WTC11 (cell line): ENCODE measurements around the gene B3GNT7. TPM values are rescaled to one million over a fixed set of nuclear protein-coding genes. Genes with fewer than 3 reads are reported as not detected.

Experiments
- FOXK1 ChIP-seq: sonication (generic); formaldehyde crosslinking; IDR thresholded peaks from 2 replicates; pipeline ENCODE4 v1.8.0; 2022; ENCODE audit warnings: mild to moderate bottlenecking, moderate library complexity, missing genetic modification reagents
- GTF2I ChIP-seq: fragments of 250-450 bp; sonication (Bioruptor Pico); conservative IDR thresholded peaks from 2 replicates; pipeline ENCODE4 v1.4.0; 2021; ENCODE audit warnings: mild to moderate bottlenecking
- JUN ChIP-seq: sonication (generic); formaldehyde crosslinking; IDR thresholded peaks from 2 replicates; pipeline ENCODE4 v1.8.0; 2023; ENCODE audit warnings: mild to moderate bottlenecking, missing genetic modification reagents
- NFE2L1 ChIP-seq: sonication (generic); formaldehyde crosslinking; IDR thresholded peaks from 2 replicates; pipeline ENCODE4 v1.8.1; 2023; ENCODE audit warnings: missing genetic modification reagents
- RORB ChIP-seq: fragments of 250-450 bp; sonication (Bioruptor Pico); IDR thresholded peaks from 2 replicates; pipeline ENCODE4 v1.9.0; 2021; ENCODE audit warnings: mild to moderate bottlenecking
- SMAD3 ChIP-seq: sonication (generic); formaldehyde crosslinking; IDR thresholded peaks from 2 replicates; pipeline ENCODE4 v1.8.0; 2022; ENCODE audit warnings: missing genetic modification reagents, mild to moderate bottlenecking, borderline replicate concordance
- TEAD4 ChIP-seq: sonication (generic); formaldehyde crosslinking; IDR thresholded peaks from 2 replicates; pipeline ENCODE4 v1.8.0; 2022; ENCODE audit warnings: mild to moderate bottlenecking, missing genetic modification reagents
- ZNF232 ChIP-seq: sonication (generic); formaldehyde crosslinking; IDR thresholded peaks from 2 replicates; pipeline ENCODE4 v1.8.0; 2022; ENCODE audit warnings: mild to moderate bottlenecking, missing genetic modification reagents
- ZNF396 ChIP-seq: fragments of 250-450 bp; sonication (Bioruptor Pico); IDR thresholded peaks from 2 replicates; pipeline ENCODE4 v1.8.0; 2021; ENCODE audit warnings: mild to moderate bottlenecking, moderate library complexity, borderline replicate concordance
- ZNF416 ChIP-seq: fragments of 250-450 bp; sonication (Bioruptor Pico); IDR thresholded peaks from 2 replicates; pipeline ENCODE4 v1.9.0; 2021; ENCODE audit warnings: mild to moderate bottlenecking, inconsistent platforms
- total RNA-seq: library from RNA; stranded (reverse); gene quantifications from 3 replicates; pipeline ENCODE4 v1.2.3, GENCODE V29; 2021
- TF ChIP-seq, protein P1 (sequence below): sonication (generic); formaldehyde crosslinking; IDR thresholded peaks from 2 replicates; pipeline ENCODE4 v1.8.1; 2022; ENCODE audit warnings: mild to moderate bottlenecking, missing genetic modification reagents, moderate library complexity, borderline replicate concordance
- TF ChIP-seq, protein P2 (sequence below): fragments of 250-450 bp; sonication (Bioruptor Pico); IDR thresholded peaks from 2 replicates; pipeline ENCODE4 v1.9.0; 2021; ENCODE audit warnings: mild to moderate bottlenecking, borderline replicate concordance
- TF ChIP-seq, protein P3 (sequence below): sonication (generic); formaldehyde crosslinking; IDR thresholded peaks from 2 replicates; pipeline ENCODE4 v1.8.0; 2023; ENCODE audit warnings: mild to moderate bottlenecking, missing genetic modification reagents
- TF ChIP-seq, protein P4 (sequence below): sonication (generic); formaldehyde crosslinking; IDR thresholded peaks from 2 replicates; pipeline ENCODE4 v1.8.1; 2023; ENCODE audit warnings: mild to moderate bottlenecking, missing genetic modification reagents, moderate library complexity
- TF ChIP-seq, protein P5 (sequence below): sonication (generic); formaldehyde crosslinking; IDR thresholded peaks from 2 replicates; pipeline ENCODE4 v1.8.1; 2023; ENCODE audit warnings: mild to moderate bottlenecking, moderate library complexity, missing genetic modification reagents
- TF ChIP-seq, protein P6 (sequence below): sonication (generic); formaldehyde crosslinking; IDR thresholded peaks from 2 replicates; pipeline ENCODE4 v1.8.1; 2023; ENCODE audit warnings: mild to moderate bottlenecking, missing genetic modification reagents
- TF ChIP-seq, protein P7 (sequence below): sonication (generic); formaldehyde crosslinking; conservative IDR thresholded peaks from 2 replicates; pipeline ENCODE4 v1.8.1; 2022; ENCODE audit warnings: mild to moderate bottlenecking, missing genetic modification reagents
- TF ChIP-seq, protein P8 (sequence below): sonication (generic); formaldehyde crosslinking; IDR thresholded peaks from 2 replicates; pipeline ENCODE4 v1.8.1; 2023; ENCODE audit warnings: mild to moderate bottlenecking, missing genetic modification reagents

The B3GNT7 gene
- total RNA-seq, 1 experiment from 2014 or later = 151 TPM

DNA sequence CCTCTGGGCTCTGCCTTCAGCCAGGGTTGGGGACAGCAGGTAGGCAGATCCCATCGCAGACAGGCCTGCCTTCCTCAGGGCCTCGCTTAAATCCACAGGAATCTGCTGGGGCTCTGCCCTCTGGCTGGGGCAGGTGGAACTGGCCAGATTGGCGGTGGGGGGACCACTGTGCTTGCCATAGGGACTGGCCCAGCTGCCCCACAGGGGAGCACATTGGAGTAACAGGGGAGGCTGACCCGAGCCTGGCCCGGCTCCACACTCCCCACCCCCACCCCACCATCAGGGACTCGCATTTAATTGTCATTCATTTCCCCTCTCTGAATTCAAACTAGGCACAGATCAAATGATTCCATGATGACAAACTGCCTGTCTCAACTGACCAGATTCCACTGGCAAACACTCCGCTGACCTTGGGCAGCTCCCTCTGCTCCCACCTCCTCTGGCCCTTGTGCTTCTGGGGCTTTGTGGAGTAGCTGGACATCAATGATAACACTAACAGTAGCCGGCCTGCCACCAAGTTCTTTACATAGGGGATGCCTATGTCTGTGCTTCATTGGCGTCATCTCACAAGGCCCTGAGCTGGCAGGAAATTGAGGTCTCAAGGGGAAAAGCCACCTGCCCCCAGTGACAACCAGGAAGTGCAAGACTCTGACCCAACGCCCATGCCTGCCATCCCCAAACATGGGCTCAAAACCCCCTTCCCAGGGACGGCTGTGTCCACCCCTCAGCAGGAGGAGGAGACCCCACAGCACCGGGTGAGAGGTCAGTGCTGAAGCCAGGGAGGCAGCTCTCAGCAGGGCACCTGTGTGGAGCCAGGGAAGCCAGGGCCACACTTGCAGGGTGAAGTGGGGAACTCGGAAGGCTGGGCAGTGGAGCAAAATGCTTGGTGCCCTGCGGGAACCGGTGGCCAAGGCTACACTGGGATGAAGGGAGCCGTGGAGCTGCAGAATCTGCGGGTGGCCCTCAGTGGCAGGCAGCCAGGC lies 2.1 kb upstream of the B3GNT7 start (continued):
- TF ChIP-seq, protein P1, sequence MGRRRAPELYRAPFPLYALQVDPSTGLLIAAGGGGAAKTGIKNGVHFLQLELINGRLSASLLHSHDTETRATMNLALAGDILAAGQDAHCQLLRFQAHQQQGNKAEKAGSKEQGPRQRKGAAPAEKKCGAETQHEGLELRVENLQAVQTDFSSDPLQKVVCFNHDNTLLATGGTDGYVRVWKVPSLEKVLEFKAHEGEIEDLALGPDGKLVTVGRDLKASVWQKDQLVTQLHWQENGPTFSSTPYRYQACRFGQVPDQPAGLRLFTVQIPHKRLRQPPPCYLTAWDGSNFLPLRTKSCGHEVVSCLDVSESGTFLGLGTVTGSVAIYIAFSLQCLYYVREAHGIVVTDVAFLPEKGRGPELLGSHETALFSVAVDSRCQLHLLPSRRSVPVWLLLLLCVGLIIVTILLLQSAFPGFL (CRISPR knock-in tag) = no peak
- TF ChIP-seq GTF2I (CRISPR knock-in tag) = no peak
- TF ChIP-seq ZNF416 (CRISPR knock-in tag) = no peak
- TF ChIP-seq, protein P2, sequence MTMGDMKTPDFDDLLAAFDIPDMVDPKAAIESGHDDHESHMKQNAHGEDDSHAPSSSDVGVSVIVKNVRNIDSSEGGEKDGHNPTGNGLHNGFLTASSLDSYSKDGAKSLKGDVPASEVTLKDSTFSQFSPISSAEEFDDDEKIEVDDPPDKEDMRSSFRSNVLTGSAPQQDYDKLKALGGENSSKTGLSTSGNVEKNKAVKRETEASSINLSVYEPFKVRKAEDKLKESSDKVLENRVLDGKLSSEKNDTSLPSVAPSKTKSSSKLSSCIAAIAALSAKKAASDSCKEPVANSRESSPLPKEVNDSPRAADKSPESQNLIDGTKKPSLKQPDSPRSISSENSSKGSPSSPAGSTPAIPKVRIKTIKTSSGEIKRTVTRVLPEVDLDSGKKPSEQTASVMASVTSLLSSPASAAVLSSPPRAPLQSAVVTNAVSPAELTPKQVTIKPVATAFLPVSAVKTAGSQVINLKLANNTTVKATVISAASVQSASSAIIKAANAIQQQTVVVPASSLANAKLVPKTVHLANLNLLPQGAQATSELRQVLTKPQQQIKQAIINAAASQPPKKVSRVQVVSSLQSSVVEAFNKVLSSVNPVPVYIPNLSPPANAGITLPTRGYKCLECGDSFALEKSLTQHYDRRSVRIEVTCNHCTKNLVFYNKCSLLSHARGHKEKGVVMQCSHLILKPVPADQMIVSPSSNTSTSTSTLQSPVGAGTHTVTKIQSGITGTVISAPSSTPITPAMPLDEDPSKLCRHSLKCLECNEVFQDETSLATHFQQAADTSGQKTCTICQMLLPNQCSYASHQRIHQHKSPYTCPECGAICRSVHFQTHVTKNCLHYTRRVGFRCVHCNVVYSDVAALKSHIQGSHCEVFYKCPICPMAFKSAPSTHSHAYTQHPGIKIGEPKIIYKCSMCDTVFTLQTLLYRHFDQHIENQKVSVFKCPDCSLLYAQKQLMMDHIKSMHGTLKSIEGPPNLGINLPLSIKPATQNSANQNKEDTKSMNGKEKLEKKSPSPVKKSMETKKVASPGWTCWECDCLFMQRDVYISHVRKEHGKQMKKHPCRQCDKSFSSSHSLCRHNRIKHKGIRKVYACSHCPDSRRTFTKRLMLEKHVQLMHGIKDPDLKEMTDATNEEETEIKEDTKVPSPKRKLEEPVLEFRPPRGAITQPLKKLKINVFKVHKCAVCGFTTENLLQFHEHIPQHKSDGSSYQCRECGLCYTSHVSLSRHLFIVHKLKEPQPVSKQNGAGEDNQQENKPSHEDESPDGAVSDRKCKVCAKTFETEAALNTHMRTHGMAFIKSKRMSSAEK = no peak
- TF ChIP-seq, protein P3, sequence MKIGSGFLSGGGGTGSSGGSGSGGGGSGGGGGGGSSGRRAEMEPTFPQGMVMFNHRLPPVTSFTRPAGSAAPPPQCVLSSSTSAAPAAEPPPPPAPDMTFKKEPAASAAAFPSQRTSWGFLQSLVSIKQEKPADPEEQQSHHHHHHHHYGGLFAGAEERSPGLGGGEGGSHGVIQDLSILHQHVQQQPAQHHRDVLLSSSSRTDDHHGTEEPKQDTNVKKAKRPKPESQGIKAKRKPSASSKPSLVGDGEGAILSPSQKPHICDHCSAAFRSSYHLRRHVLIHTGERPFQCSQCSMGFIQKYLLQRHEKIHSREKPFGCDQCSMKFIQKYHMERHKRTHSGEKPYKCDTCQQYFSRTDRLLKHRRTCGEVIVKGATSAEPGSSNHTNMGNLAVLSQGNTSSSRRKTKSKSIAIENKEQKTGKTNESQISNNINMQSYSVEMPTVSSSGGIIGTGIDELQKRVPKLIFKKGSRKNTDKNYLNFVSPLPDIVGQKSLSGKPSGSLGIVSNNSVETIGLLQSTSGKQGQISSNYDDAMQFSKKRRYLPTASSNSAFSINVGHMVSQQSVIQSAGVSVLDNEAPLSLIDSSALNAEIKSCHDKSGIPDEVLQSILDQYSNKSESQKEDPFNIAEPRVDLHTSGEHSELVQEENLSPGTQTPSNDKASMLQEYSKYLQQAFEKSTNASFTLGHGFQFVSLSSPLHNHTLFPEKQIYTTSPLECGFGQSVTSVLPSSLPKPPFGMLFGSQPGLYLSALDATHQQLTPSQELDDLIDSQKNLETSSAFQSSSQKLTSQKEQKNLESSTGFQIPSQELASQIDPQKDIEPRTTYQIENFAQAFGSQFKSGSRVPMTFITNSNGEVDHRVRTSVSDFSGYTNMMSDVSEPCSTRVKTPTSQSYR (CRISPR knock-in tag) = no peak
- no peak for TF ChIP-seq SMAD3 (CRISPR knock-in tag)
- TF ChIP-seq, protein P4, sequence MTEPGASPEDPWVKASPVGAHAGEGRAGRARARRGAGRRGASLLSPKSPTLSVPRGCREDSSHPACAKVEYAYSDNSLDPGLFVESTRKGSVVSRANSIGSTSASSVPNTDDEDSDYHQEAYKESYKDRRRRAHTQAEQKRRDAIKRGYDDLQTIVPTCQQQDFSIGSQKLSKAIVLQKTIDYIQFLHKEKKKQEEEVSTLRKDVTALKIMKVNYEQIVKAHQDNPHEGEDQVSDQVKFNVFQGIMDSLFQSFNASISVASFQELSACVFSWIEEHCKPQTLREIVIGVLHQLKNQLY (CRISPR knock-in tag) = no peak
- no peak for TF ChIP-seq RORB
- TF ChIP-seq ZNF396 (CRISPR knock-in tag) = no peak
- TF ChIP-seq, protein P5, sequence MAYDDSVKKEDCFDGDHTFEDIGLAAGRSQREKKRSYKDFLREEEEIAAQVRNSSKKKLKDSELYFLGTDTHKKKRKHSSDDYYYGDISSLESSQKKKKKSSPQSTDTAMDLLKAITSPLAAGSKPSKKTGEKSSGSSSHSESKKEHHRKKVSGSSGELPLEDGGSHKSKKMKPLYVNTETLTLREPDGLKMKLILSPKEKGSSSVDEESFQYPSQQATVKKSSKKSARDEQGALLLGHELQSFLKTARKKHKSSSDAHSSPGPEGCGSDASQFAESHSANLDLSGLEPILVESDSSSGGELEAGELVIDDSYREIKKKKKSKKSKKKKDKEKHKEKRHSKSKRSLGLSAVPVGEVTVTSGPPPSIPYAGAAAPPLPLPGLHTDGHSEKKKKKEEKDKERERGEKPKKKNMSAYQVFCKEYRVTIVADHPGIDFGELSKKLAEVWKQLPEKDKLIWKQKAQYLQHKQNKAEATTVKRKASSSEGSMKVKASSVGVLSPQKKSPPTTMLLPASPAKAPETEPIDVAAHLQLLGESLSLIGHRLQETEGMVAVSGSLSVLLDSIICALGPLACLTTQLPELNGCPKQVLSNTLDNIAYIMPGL (CRISPR knock-in tag) = no peak
- no peak for TF ChIP-seq JUN
- TF ChIP-seq, protein P6, sequence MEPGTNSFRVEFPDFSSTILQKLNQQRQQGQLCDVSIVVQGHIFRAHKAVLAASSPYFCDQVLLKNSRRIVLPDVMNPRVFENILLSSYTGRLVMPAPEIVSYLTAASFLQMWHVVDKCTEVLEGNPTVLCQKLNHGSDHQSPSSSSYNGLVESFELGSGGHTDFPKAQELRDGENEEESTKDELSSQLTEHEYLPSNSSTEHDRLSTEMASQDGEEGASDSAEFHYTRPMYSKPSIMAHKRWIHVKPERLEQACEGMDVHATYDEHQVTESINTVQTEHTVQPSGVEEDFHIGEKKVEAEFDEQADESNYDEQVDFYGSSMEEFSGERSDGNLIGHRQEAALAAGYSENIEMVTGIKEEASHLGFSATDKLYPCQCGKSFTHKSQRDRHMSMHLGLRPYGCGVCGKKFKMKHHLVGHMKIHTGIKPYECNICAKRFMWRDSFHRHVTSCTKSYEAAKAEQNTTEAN = no peak
- 0 out of 2 replicates have a peak, but pooled peaks have one; percentile 48 for TF ChIP-seq FOXK1 (CRISPR knock-in tag)
- TF ChIP-seq NFE2L1 (CRISPR knock-in tag) = no peak
- no peak for TF ChIP-seq TEAD4 (CRISPR knock-in tag)
- TF ChIP-seq, protein P7, sequence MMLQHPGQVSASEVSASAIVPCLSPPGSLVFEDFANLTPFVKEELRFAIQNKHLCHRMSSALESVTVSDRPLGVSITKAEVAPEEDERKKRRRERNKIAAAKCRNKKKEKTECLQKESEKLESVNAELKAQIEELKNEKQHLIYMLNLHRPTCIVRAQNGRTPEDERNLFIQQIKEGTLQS (CRISPR knock-in tag) = no peak
- TF ChIP-seq, protein P8, sequence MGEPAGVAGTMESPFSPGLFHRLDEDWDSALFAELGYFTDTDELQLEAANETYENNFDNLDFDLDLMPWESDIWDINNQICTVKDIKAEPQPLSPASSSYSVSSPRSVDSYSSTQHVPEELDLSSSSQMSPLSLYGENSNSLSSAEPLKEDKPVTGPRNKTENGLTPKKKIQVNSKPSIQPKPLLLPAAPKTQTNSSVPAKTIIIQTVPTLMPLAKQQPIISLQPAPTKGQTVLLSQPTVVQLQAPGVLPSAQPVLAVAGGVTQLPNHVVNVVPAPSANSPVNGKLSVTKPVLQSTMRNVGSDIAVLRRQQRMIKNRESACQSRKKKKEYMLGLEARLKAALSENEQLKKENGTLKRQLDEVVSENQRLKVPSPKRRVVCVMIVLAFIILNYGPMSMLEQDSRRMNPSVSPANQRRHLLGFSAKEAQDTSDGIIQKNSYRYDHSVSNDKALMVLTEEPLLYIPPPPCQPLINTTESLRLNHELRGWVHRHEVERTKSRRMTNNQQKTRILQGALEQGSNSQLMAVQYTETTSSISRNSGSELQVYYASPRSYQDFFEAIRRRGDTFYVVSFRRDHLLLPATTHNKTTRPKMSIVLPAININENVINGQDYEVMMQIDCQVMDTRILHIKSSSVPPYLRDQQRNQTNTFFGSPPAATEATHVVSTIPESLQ (CRISPR knock-in tag) = no peak
- no peak for TF ChIP-seq ZNF232 (CRISPR knock-in tag)
